Measurements from ENCODE around the gene PPFIBP2.

Gene PPFIBP2

DNA sequence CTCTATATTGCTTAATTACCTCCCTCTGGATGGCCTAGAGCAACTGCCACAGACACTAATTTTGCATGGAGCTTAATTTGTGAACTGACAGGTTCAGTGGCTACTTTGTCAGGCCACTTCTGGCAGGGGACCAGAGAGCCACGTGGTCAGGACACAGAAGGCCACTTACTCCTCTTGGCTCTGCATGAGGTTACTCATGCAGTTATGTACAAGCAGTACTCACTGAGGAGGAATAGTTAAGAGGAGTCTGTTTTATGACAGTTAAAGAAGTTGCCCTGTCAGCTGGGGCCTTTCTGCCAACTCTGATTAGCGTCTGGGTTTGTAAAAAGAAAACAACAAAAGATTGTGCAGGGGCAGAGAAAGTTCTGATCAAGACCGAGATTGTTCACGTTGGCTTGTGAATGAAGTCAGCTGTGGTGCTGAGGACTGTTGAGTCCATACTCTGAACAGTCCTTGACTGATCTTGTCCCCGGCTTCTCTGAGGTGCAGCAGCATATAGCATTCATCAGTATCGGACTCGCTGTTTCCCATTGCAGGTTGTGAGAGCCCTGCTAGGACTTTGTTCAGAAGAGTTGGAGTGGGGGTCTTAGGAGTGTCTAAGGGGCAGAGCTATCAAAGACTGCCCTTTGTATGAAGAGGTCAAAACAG, 41.4 kb downstream of the PPFIBP2 start:
- DNase-seq = no peak

DNA sequence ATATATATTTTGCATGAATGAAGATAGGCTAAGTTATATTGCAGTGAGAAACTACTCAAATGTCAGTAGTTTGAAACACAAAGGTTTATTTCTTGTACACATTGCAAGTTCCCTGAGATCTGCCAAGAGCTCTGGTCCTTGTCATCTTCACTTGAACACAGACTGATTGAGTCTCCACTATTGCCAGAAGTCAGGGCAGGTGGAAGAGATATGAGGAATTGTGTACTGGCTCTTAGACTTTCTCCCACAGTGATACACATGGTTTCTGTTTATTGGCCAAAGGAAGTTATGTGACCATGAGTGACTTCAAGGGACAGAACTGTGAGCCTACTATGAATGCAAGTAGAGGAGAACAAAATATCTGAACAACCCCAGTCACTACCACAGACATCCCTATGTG, 44.2 kb downstream of the PPFIBP2 start:
- DNase-seq = no peak

DNA sequence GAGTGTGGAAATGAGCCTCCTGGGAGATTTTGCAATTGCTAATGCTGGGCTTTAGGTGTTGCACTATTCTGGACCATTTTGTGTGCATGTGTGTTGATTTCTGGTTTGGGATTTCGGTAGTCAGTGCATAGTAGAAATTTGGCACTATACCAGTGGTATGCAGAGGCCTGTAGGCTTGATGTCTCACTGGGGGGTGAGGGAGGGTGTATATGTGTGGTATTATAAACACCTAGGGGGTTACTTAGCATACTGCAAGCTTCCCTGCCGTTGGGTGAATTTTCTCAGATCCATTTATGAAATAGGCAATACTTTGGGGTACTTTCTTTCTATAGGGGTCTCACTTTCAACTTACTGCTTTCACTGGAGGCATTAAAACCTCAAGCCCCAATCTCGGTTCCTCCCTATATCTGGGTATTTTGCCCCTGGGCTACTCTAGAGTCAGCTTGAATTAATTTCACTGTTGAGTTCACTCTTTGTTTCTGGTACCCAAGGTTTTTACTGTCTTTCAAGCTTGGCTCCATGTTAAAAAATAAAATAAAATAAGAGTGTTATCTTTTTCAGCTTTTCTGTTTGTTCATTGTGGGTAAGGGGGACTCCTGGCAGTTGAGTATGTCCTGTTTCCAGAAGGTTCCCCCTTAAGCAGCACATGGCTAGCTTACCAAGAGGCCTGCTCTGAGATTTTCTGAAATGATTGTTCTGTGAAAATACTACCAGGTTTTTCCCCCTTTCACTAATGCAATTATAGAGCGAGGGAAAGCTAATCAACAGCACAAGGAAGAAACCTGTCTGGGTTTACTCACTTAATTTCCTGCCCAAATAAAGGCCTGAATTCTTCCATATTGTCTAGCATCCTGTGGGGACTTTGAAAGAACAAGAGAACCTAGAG, 45.8 kb downstream of the PPFIBP2 start:
- DNase-seq = no peak

DNA sequence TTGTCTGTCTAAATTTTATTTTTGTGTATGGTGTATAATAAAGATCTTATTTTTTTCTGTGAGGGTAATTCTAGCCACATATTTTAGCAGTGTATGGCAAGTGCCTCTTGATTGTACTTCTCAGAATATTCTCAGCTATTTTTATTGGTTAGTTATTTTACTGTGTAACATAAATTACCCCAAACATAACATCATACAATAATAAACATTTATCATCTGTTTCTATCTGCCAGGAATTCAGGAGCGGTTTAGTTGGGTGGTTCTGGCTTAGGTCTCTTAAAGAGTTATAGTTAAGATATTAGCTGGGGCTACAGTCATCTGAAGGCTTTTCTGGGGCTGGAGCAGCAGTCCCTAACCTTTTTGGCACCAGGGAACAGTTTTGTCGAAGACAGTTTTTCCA, 47.8 kb downstream of the PPFIBP2 start:
- DNase-seq = no peak

DNA sequence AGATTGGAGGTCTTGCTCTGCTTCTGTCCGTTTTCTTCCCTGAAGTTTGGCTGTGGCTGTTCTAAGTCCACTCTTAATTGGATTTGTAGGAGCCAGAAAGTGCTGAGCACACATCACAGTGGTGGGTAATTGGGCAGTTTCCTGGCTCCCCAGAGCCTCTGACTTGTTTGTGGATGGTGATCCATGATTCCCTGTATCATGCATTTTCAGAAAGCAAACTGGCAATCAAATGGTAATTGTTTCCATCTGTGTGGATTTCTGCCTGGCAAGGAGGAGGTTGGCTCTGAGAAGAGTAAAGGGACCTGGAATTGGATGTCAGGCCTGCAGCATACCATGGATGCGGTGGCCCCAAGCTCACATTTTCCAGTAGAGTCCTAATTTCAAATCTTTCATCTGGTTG, 49.5 kb downstream of the PPFIBP2 start:
- DNase-seq = no peak

DNA sequence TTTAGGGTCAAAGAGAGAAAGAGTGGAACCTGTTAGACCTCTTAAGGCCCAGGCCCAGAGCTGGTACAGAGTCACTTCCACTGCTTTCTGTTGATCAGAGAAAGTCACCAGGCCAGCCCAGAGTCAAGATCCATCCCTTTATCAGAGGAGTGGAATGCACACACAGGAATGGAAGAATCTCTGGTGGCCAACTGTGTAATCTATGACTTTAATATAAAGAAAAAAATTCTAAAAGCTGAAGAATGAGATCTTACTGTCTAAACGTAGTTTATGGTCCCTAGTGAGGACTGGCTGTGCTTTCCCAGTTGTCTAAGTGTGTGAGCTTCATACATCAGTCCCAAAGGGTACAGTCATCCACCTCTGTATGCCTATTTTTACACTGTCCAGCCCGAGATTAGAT, 51.0 kb downstream of the PPFIBP2 start:
- DNase-seq = no peak

DNA sequence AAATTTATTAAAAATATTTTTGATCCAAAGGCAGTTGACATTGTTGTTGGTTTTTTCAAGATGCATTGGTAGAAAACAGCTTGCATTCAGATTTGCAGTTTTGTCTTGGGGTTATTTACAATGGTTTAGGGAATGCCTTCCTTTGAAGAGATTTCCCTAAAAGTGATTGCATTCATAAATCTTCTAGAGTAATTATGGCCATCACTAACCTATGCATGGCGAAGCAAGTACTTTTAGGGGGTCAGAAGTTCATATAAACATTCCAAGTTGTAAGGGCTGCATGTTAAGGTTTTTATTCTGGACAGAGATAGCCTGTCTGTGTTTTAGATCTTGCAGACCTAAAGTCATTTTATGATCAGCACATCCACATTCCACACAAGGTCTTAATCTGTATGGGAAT, 53.5 kb downstream of the PPFIBP2 start:
- no peak for DNase-seq

DNA sequence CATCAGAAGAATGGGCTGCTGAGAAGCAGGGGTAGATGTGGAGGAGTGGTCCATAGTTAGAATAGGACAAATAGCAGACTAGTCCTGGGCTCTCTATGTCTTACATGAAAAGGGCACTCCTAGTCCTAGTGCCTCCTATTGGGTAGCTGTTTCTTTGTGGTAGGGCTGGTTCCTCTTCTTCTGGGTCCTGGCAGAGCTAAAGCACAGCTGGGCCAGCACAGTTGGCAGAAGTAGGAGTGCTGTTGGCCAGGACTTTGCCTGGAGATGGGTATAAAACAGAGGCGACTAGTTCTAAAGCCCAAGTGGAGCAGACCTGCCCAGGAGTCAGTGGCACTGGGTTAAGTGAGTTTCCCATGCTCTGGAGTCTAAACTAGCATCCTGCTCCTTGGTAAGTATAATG, 55.2 kb downstream of the PPFIBP2 start:
- DNase-seq = no peak

DNA sequence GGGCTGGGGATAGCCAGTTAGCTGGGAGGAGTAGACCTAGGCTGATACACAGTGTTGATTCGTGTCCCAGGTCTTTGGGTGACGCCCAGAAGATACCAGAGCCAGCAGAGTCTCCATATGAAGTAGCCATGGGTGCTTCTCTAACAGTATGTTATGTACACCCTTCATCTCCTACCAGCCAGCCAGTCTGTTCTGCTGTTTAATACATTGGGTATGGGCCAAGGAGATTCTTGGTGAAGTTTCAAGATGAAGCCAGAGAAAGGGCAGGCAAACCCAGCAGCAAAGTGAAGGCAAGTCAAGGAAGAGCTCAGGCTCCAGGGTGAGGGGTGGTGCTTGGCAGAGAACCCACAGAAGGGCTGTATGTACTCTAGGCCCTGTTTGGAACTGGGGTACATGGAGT, 56.4 kb downstream of the PPFIBP2 start:
- no peak for DNase-seq

DNA sequence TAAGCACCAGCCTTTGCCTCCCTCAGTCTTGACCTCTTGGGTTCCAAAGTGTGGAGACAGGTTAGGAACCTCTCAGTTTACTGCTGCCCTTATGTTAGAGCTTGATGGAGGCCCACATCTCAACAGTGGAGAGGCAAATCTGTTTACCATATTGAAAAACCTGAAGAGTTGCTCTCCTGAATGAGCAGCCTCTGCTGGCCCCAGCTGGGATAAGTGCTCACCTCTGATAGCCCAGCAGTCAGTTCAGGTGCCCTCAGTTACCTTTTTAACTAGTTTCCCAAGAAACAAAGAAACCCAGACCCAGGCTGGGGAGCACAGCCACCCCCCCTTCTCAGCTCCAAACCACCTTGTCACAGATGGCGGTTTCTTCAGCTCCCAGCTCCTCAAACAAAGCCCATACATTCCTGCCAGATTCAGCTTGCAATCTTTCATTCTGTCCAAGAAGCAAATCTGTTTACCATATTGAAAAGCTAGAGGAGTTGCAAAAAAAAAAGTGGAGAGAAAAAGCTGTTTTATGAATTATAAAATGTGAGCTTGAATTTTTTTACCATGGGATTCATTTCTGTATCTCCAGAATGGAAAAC, 57.2 kb downstream of the PPFIBP2 start:
- no peak for DNase-seq

DNA sequence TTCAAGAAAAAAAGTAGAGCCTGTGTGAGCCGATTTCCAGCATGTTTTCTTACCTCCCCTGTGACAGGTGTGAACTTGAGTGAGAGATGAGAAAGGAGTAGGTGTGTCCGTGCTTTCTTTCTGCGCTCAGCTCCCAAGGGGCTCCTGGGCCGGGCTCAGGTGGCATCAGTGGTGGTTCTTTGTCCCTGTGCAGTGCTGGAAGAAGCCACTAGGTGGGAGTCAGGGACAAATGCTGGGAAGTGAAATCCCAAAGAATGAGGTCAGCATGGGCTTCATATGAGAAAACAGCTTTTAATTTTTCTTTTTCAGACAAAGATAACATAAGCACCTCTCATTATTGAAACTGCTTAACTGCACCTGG, 57.8 kb downstream of the PPFIBP2 start:
- DNase-seq = no peak

DNA sequence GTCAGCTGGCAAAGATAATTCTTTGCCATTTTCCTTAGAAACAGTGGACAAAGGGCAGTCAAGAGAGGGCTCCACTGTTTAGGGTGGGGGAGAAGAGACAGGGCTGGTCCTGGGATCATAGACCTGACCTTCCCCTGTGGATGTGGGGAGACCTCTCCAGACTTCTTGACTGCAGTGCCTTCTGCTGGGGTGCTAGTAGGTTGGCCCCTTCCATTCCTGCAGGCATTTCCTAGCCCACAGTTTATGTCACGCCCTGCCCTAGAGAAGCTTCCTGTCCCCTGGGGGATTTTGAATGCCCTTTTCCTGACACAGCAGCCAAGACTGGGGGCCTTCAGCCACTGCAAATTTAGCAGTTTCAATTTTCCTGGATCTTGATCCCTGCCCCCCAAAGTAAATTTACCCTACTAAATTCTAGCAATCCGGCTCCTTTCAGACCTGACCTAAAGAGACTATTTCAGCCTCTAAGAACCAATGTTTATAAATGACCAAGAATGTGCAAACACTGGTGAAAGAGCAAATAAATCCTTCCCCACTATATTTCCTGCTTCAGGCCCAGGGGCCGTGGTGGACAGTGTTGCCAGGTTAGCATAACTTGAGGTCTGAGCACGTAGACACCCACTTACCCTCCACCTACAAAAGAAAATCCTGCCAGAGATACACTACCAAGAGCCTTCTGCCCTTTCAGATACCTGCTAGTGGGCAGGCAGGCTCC, 58.4 kb downstream of the PPFIBP2 start:
- no peak for DNase-seq

DNA sequence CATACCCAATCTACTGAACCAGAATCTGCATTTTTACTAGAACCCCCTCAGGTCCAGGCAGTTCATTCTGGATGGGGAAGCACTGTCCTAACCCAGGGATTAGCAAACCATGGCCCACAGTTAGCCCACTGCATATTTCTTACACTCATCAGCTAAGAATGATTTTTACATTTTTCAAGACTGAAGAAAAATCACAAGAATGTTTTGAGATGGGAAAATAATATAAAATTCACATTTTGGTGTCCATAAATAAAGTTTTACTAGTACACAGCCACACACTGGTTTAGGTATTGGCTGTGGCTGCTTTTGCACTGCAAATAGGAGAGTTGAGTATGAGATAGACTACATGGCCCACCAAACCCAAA, 59.4 kb downstream of the PPFIBP2 start:
- no peak for DNase-seq

DNA sequence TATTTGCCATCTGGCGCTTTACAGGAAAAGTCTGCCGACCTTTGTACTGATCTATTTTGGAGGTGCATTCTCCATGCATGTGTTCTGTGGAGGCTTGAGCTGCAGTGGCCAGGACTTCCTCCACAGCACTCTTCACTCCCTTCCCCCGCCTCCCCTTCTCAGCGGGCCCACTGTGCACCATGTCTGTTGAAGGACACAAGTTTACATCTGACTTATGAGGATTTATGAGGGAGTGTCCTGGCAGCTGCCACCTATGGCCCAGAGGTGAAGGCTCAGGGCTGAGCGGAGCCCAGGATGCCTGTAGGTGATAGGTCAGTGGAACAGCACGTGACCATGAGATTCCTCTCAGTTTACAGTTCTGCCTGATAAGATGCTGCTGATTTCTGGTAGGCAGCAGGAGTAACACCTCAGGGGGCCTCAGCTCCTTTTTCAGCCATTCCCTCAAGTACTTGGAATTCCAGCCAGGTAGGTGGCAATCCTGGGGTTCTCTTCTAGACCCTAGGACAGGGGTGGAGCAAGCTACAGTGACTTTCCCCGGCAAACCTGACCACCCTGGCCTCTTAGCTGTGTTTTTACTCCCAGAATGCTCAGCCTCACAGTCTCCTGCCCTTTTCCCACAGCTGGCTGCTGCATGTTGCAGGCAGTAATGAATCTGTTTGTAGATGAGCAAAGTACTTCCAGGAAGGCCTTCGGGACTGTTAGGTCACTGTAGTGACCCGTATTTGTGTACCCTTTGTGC, 59.9 kb downstream of the PPFIBP2 start:
- DNase-seq = no peak

DNA sequence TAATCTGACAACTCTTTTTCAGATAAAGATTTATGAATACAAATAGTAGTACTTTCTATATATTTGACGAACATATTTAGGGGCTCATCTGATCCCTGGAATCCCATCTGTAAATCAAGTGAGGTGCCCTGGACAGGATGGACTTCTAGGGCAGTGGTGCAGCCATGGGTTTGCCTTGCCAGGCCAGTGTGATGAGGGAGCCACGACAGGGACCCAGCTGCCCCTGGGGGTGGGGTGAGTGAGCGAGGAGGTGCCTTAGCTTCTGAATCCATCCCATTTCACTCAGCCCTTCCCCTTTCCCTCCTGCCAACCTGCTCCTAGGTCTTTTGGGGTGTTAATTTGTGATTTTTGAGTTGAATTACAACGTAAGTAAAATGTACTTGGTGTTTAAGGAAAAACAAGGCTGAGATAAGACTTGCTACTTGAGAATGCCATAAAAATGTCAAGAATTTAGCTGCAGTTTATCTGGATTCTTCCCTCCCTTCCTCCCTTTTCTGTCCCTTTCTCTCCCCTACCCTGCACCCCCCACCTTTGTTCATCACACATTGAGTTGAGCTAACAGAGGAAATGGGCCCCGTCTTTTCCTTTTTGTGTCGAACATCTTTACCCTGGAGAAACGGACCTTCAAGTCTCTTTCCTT, 60.8 kb downstream of the PPFIBP2 start:
- DNase-seq = no peak

DNA sequence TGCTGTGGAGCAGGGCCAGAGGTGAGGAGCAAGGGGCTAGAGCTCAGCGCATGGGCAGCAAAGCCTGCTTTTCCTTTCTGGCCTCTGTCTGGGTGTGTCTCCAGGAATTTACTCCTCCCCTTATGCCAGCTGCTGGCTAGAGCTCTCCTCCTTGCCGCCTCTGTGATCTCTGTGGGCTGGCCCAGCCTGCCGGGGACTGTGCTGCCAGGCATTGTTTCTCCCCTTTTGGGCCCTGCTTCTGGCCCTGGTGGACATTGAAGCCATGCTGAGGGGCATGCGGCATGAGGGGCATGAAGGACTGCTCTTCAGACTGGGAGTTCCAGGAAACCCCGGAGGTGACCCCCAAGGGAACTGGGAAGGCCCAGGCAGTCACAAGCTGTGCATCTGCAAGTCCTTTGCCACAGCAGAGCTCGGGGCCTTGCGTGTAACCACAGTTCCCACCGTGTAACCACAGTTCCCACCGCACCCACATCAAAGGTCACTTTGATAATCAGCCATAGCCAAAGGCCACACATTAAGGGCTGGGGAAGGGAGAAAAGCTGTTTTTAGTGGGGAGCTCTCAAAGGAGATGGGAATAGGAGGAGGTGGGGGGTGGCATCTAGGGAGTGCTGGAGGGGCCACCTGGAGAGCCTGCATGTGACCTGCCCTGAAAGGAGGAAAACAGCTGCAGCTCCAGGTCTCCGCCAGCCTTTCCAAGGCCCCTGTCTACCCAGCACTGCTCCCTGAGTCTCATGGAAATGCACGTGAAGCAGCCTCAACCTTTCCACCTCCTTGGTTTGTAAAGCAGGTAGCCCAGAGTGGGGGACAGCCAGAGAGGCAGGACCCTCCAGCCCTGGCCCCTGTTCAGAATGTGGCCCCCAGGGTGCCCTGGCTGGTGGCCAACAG, 62.3 kb downstream of the PPFIBP2 start:
- peak; percentile 23 for DNase-seq

DNA sequence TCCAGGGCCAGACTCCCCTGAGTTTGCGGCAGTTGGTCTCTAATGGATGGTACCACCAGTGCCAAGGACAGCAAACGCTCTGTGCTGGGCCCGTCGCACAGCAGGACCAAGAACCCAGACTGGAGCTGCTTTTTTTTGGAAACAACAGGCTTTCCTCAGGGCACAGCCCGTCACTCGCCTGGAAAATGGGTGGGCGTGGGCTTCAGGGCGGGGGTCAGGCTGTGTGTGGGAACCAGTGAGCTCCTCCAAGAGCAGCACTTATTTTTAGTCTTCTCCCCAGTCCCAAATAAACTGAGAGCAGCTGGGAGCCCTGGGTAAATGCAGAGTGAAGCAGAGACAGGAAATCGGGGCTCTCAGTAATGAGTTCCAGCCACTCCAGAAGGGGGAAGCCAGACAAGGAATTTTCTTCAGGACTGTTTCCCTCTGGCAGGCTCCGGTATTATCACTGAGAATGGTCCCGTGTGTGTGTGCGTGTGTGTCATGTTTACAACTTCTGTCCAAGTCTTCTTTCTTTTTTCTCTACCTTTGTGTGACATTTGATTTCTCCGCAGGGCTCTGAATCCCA, 63.0 kb downstream of the PPFIBP2 start:
- no peak for DNase-seq

DNA sequence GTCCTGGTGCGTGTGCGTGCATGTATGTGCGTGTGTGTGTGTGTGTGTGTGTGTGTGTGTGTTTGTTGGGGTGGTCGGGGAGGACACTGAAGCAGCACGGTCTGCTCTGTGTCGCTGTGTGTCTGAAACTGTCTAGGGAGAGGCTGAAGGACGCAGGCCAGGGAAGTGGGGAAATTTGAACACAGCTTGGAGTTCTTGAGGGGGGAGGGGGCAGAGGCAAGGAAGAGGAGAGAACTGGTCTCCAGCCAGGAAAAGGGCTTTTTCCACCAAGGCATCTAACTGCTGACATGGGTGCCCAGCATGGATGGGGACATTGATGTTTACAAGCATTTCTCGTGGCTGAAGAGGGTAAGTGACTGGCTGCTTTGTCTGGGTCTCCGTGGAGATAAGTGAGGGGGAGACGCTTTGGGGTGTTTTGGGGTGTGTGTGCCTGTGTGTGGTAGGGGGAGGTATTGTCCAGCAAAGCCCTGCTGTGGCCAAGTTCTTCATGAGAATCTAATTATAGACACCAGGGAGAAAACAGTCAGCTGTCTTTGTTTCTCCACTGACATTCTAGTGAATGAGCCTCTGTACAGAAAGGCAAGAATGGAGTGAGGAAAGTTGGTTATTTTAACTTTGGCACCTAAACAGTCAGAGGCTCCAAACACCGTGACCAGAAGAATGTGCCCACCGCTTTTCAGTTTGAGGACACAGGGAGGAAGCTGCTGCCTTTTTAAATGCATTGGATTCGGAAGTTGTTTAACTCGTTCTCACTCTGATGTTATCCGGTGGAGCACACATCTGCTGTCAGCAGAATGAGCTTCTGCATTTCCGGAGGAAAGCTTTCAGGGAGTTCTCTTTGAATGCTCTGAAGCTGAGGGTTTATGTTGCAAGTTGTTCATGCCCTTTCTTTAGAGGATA, 63.7 kb downstream of the PPFIBP2 start:
- DNase-seq = no peak

DNA sequence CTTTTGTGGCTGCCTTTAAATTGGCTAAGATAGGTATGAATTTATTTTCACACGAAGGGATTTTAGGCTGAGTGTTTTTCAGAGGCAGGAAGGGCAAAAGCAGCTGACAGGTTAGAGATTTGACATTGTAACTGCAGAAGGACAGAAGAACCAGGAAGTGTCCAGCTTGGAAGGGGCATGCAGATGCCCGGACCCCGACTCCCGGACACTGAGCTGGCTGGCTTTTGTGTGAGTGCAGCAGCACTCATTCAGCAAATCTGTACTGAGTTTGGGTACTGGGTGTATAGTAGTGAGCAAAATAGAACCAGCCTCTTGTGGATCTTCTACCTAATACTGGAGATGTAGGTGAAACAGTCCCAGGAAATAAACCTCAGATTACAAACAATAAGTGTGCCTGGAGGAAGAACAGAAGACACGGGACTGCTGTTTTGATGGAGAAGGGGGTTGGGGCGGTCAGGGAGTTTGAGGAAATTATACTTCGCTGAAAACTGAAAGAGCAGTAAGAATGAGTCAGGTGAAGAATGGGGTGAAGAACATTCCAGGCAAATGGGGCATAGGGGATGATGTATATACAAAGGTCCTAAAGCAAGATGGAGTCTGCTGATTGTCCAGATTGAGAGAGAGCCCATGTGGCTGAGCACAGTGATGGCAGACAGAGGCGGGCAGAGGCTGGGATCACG, 64.6 kb downstream of the PPFIBP2 start:
- no peak for DNase-seq

All from activated T-cell treated with anti-CD3 and anti-CD28 coated beads, Interleukin-2, amount 50 U/mL, for 1 hour (primary cell).